Chondrocyte (in vitro differentiated cells): ENCODE data around the gene SLC17A2. TPM values are rescaled to one million over a fixed set of nuclear protein-coding genes. Genes with fewer than 3 reads are reported as not detected.

ENCODE experiments used
- DNase-seq: peaks from one replicate; pipeline ENCODE4 v3.0.0; 2021; ENCODE audit warnings: mixed read lengths, low spot score
- H3K27ac Mint-ChIP-seq: one replicate; pipeline ENCODE4 v1.8.0; 2021; ENCODE audit warnings: mild to moderate bottlenecking, moderate library complexity, mixed read lengths; ENCODE audit not compliant: unreplicated experiment
- H3K27me3 Mint-ChIP-seq: 2 replicates; pipeline ENCODE4 v1.8.0; 2021; ENCODE audit warnings: low read depth, mixed read lengths
- H3K36me3 Mint-ChIP-seq: 2 replicates; pipeline ENCODE4 v1.8.0; 2021; ENCODE audit warnings: low read depth, mixed read lengths
- H3K4me1 Mint-ChIP-seq: 2 replicates; pipeline ENCODE4 v1.8.0; 2021; ENCODE audit warnings: low read depth, mild to moderate bottlenecking, mixed read lengths
- H3K4me3 Mint-ChIP-seq: one replicate; pipeline ENCODE4 v1.8.0; 2021; ENCODE audit warnings: mild to moderate bottlenecking, moderate library complexity, mixed read lengths; ENCODE audit not compliant: unreplicated experiment
- H3K9me3 Mint-ChIP-seq: 2 replicates; pipeline ENCODE4 v1.8.0; 2021; ENCODE audit warnings: low read depth, mixed read lengths
- CTCF ChIP-seq: fragments of 200-600 bp; sonication (generic); IDR thresholded peaks from 2 replicates; pipeline ENCODE4 v1.5.0; 2021; ENCODE audit warnings: antibody characterized with exemption, mild to moderate bottlenecking, moderate library complexity
- total RNA-seq: library from RNA; stranded (reverse); gene quantifications from 3 replicates; pipeline ENCODE4 v1.2.1, GENCODE V29; 2021

Gene SLC17A2
- total RNA-seq, 1 donor from 2014 or later: not detected

DNA sequence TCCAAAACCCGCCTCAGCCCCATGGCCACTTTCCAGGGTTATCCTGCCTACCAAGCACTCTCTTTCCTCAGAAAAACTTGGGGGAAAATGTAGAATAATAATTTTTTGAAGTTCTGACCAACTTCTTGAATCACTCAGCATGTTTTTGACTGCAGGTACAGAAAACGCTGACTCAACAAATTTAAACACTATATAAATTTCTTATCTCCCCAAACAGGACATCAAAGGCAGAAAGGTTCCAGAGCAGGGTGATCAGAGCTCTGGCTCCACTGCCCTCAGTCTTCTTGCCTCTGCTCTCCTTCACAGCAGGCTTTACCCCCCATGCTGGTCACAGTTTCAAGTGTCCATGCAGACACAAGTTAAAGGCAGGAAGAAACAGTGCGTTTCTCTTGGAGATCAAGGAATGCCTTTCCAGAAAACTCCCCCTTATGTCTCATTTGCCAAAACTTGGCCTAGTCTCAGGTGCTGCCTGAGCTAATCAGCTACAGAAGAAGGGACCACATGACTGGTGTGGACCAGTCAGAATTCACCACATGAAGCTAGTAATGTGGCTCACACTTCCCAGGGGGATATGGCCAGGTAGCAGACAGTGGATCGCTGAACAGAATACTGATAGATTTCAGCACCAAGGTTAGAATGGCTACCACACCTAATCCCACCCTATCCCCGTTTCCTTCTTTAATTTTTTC is 32.1 kb downstream of the SLC17A2 start:
- TF ChIP-seq CTCF: no peak
- no peak overlapping the region for H3K27ac Mint-ChIP-seq
- no peaks in the 10 kb centered on the region for H3K9me3 Mint-ChIP-seq
- DNase-seq: no peak
- H3K27me3 Mint-ChIP-seq: peaks cover 13% of the 10 kb centered on the region
- no peaks in the 10 kb centered on the region for H3K4me1 Mint-ChIP-seq
- no peaks in the 10 kb centered on the region for H3K36me3 Mint-ChIP-seq
- no peak overlapping the region for H3K4me3 Mint-ChIP-seq

DNA sequence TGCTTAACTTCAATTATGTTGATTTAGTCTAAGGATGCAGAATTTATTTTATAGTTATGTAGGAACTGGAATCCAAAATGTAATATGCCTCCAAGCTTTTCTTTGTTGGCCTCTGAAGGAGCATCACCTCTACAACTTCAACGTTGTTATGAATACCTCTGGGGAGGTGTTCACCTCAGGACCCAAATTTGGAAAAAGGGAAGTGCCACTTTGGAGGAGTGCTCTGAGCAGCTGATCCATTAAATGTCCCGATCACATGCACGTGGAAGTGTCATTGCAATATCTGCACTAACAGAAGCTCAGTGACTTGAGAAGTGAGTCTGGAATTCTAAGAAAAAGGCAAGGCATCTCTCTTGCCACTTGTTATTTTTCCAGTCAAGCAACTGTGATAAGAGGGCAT is 34.2 kb downstream of the SLC17A2 start:
- Mint-ChIP-seq H3K4me3 (no peak overlapping the region), H3K4me1 (no peaks in the 10 kb centered on the region), H3K36me3 (no peaks in the 10 kb centered on the region), H3K27me3 (peaks cover 10% of the 10 kb centered on the region), H3K27ac (no peak overlapping the region), H3K9me3 (no peaks in the 10 kb centered on the region)
- TF ChIP-seq CTCF: no peak
- no peak for DNase-seq

DNA sequence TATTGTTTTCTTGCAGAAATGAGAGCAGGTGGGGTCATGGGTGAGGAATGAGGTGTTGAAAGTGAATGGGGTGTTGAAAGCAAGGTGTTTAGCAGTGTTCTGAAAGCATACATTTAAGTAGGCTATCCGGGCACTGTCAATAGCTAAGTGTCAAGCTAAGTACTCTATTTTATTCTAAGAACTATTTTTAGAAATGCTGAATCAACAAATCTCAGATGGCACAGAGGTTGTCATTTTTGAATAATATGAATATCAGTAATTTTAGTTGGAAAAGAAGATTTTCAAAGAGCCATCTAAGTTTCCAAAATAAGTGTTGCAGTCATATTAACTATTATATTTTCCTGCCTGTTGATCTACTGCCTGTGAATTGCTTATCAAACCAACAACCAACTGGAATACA is 34.7 kb downstream of the SLC17A2 start:
- Mint-ChIP-seq H3K4me1 (no peaks in the 10 kb centered on the region), H3K9me3 (no peaks in the 10 kb centered on the region), H3K27ac (no peak overlapping the region), H3K4me3 (no peak overlapping the region), H3K36me3 (no peaks in the 10 kb centered on the region), H3K27me3 (peaks cover 6% of the 10 kb centered on the region)
- no peak for TF ChIP-seq CTCF
- DNase-seq: no peak

DNA sequence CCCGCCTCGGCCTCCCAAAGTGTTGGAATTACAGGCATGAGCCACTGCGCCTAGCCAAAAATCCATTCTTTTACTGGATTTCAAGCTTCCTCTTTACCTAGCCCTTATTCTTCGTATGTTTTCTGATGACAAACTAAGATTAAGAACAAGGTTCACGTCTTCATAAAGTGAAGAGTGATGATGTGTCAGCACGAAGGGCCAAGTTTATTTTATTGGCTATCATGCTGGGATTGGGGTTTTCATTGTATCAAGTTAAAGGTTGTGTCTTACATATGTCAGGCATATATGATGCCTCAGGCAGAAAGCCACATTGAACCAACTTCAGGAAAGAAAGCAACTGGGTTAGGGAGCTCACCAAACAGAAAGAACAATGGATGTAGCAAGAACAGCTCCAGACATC is 36.7 kb downstream of the SLC17A2 start:
- no peak for TF ChIP-seq CTCF

GRCh38 chr6:25892877-25893276 is 37.6 kb downstream of the SLC17A2 start:
- Mint-ChIP-seq H3K4me3 (no peak overlapping the region), H3K4me1 (no peaks in the 10 kb centered on the region), H3K9me3 (no peaks in the 10 kb centered on the region), H3K36me3 (no peaks in the 10 kb centered on the region), H3K27ac (no peak overlapping the region), H3K27me3 (peaks cover 6% of the 10 kb centered on the region)
- TF ChIP-seq CTCF: no peak
- DNase-seq: no peak

More for the DNA sequence above, 36.7 kb downstream of the SLC17A2 start:
- Mint-ChIP-seq H3K36me3 (no peaks in the 10 kb centered on the region), H3K9me3 (no peaks in the 10 kb centered on the region), H3K27me3 (peaks cover 6% of the 10 kb centered on the region), H3K4me3 (no peak overlapping the region), H3K27ac (no peak overlapping the region), H3K4me1 (no peaks in the 10 kb centered on the region)
- DNase-seq: no peak
